Pons (tissue), 1 donor: ENCODE results near the gene DNAJC22.
"Not testable (repeated sequence)": the region's sequence is repeated elsewhere in the genome, so short reads cannot be mapped to it uniquely, and the experiment has no call there.

Experiments used
- DNase-seq: peaks from one replicate; pipeline ENCODE4 v3.0.0-alpha.2; 2016; ENCODE audit warnings: low spot score

The DNAJC22 gene

GRCh38 chr12:49375406-49375805 lies 28.7 kb downstream of the DNAJC22 start:
- no peak for DNase-seq

GRCh38 chr12:49377386-49377785 lies 30.7 kb downstream of the DNAJC22 start:
- no peak for DNase-seq

- not testable (repeated sequence) for DNase-seq
These were observed 33.5 kb downstream of the DNAJC22 start for GRCh38 chr12:49380184-49380583.

GRCh38 chr12:49388682-49389386 lies 42.1 kb downstream of the DNAJC22 start:
- no peak for DNase-seq

- DNase-seq = no peak
These were observed 42.7 kb downstream of the DNAJC22 start for GRCh38 chr12:49389387-49389703.

- no peak for DNase-seq
These were observed 50.3 kb downstream of the DNAJC22 start for GRCh38 chr12:49397000-49397399.

- DNase-seq = no peak
These were observed 53.6 kb downstream of the DNAJC22 start for GRCh38 chr12:49400304-49400703.
